Hepatic stellate cell (primary cell): ENCODE measurements around the gene MTHFD1.

Source experiments
- DNase-seq: peaks from one replicate; pipeline ENCODE4 v3.0.0; 2011; ENCODE audit warnings: low spot score

MTHFD1 gene

DNA sequence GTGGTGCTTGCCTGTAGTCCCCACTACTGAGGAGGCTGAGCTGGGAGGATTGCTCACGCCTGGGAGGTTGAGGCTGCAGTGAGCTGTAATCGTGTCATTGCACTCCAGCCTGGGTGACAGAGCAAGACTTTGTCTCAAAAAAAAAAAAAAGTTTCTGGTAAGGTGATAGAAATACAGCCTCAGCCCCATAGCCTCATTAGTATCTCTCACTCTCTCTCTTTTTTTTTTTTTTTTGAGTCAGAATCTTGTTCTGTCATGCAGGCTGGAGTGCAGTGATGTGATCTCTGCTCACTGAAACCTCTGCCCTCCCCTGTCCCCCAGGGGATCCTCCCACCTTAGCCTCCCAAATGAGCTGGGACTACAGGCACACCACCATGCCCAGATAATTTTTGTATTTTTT is 19.2 kb downstream of the MTHFD1 start:
- DNase-seq, result no peak

DNA sequence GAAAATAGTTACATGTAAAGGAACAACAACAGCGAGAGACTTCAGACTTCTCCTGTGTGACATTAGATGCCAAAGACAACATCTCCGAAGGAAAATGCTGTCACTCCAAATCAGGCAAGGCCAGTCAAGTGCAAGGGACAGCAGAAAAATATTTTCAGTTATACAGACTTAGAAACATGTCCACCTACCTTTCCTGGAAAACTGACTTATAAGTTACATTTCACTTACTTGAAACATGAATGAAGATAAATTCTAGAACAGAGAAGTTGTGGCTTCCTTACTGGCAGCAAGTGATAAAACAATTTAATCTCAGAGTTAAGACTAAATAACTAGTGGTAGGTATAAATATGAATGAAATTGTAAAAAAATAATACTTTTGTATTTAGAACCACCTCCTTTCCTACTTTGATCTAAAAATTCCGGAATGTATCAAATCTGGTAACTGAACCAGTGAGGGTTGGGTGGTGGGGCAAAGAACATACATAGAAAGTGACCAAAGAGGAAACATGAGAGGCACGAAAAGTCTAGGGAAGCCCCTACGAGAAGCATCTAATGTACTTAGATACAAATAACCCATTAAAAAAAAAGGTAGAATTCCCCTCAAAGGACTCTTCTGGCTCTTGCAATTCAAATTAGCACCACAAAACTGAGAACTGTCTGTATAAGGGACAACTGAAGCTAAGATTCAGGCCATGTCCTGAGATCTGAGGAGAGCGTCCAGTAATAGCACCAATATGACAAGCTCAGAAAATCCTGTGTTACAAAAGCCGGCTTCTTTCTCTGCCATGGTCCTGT is 21.2 kb downstream of the MTHFD1 start:
- DNase-seq, result no peak

DNA sequence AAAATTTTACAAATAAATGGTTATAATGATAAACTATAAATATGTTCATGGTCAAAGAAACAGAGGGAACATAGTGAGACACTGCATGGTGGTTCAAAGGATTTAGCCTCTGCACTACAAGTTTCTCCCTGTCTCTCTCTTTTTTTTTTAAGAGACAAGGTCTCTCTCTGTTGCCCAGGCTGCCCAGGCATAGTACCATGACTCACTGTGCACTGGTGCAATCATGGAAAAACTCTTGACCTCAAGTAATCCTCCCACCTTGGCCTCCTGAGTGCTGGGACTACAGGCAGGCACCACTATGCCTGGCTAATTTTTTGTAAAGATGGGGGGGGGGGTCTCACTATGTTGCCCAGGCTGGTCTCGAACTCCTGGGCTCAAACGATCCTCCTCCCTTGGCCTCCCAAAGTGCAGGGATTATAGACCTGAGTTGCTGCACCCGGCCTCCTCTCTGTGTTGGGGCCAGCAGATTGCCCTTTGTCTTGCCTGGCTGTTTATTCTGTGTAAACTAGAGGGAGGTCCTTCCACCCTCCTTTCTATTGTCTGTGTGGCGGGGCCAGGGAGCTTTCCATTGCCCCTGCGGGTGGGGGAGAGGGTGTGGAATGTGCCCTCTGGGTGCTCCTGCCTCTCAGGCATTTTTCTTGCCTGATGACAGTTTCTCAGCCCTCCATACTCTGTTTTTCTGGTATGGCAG is 22.1 kb downstream of the MTHFD1 start:
- no peak for DNase-seq

DNA sequence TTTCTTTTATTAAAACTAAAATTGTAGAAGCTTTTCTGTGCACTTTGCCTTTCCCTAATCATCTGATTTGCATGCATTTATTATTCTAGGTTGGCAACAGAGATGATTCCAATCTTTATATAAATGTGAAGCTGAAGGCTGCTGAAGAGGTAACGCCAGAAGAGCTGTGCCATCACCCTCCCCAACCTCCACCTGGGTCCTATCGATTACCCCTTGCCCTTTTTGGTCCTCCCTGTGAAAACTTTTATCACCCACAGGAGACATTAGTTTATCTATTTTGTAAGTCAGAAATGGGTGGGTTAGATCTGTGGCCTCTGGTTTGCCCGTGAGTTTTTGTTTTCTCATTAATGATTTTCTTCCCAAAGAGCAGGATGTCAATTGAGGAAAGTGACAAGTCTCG is 22.8 kb downstream of the MTHFD1 start:
- DNase-seq, result no peak

DNA sequence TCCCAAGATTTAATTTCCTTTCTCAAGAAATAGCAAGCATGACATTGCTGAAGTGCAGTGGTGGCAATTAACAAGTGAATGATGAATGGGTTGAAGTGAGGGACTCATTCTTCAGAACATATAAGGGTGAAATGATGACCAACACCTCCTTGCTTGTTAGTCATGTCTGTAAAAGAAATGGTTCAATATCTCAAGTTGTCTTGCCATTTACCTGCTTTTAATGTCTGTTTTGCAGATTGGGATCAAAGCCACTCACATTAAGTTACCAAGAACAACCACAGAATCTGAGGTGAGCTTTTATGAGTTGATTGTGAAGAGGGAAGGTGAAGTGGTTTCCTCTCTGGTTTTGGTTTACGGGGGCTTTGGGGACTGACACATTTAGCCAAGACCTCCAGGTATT is 24.1 kb downstream of the MTHFD1 start:
- no peak for DNase-seq

DNA sequence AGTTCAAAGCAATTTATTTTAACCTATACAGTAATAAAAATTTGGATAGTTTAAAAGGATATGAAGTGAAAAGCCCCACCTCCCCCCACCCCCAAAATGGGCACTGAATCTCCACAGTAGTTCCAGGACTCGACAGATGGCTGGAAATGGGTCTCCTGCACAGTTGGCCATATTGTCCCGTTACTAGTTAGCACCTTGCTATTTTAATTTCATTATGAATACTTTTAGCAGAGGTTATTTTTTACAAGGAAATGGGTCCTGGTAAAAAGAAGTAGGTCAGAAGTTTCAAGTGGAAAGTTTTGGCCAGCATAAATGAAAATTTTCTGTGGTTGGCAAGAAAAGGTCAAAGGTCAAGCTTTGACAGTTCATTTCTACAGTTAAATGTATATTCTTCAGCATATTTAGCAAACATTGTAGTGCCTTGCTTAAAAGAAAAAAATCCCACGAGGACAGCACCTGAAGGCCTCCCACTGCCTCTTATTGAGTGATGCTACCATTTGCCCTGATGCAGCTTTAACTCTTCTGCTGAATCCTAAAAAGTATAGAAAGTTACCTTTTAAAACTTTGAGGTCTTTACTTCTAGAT is 28.3 kb downstream of the MTHFD1 start:
- no peak for DNase-seq

DNA sequence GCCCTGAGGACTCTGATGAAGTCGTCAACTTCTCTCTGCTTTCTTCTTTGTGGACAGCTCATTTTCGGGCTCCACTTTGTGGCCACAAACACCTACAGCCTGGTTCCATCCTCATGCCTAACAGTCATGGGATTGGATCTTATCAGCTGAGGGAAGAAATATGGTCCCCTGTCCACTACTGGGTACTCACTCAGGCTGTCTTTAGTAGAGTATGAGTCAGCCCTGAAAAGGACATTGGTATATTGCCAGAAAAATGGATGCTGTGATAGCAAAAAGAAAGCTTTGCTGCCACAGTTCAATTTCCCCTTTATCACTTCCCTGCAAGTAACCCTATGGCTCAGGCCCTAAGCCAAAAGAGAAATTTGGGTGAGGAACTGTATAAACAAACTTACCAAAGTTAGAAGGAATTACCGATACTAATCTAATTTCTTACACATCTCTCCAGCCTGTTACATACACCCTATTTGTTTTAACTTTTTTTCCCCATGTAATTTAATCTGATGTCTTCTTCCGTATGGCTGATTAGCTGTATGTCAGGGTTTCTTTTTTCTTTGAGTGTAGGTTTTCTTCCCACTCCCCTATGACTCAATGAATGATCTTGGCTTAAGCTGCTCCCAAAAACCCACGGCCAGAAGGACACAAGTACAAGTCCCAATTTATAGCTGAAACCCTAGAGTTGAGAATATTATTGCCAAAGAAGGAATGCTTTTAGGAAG is 29.1 kb downstream of the MTHFD1 start:
- DNase-seq, result peak; percentile 40

DNA sequence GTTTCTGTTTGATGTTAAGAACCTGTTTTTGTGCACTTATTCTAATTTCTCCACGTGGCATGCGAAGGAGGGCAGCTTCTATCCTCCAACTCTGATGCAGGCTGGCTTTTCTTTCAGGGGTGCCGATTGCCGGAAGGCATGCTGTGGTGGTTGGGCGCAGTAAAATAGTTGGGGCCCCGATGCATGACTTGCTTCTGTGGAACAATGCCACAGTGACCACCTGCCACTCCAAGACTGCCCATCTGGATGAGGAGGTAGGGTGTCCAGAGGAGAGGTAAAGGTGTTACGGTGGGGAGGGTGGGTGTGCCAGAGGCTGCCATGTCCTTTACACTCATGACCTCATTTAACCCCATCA is 29.6 kb downstream of the MTHFD1 start:
- DNase-seq, result no peak

DNA sequence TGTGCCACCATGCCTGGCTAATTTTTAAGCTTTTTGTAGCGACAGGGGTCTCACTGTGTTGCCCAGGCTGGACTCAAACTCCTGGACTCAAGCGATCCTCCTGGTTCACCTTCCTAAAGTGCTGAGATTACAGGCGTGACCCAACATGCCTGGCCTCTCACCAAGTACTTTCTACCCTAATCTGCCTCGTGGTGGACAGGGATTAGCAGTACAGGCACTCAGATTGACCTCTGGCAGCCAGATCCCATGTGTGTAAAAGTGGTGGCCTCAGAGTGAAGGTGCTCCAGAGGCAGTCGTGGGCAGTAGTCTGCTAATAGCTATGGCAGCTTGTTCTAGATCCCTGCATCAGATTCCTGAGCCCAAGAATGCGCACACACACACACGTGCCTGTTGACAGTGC is 30.9 kb downstream of the MTHFD1 start:
- no peak for DNase-seq

DNA sequence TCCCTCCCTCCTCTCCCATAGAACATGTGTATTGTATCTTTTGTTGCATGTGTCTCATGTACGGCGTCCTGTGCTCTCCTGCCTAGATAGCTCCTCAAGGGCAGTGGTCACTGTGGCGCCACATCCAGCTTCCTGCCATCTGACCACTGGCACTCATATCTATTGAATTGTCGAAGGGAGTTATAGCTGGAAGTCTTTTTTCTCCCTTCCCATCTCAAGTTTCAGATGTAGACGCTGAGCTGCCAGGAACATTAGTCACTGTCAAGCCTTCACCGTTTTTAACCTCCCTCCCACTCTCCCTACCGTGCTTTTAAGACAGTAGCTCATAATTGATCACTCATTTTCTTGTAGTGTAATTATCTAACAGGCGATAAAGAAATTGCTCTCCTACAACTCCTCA is 33.0 kb downstream of the MTHFD1 start:
- DNase-seq, result peak; percentile 36

DNA sequence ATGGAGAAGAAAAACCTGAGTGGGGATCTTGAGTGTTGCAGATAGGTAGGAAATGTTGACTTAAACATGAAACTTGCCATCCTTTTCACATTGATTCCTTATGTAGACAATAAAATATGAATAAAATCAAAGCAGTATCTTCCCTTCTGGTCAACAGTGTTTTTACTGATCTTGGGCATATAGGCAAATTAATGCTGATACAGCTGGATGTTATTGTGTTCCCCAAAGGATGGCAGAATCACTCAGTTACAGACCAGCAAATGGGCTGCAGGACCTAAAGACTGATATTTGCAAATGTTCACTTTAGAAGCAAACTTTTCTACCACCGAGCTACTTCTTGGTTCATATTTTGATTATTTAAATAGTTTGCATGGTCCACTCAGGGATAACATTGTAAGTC is 33.9 kb downstream of the MTHFD1 start:
- DNase-seq, result no peak

DNA sequence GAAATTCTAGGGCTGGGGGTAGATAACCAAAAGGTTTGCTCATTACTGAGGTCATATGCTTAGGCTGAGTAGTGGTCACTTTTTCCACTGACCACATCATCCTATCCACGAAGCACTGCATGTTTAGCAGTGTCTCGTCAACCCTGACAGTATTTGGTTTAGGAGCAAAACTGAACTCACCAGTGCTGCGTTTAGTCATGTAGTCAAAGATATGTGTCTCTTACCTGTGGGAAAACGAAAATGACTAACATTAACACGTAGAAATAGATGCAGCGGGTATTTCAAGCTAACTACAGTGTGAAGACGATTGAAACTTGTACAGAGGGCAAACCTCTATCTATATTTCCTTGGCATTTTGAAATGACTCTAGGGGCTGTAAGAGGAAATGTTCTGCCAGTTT is 34.6 kb downstream of the MTHFD1 start:
- DNase-seq, result no peak

DNA sequence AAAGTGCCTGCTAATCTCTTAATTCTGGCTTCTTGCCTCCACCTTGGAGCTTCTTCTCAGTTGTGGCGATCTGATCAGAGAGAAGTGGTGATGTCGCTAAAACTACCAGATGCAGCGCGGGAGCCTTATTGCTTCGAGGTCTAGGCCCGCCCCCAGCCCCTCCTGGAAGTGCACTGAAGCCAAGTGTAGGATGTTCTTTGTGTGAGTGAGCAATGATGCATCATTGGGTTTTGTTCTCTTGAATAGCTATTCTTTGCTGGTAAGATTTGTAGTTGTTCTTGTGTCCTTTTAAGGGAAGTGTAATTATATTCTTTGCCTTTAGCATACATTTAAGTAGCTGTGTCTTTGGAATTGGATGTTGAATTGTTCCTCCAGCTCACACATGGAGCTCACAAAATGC is 35.8 kb downstream of the MTHFD1 start:
- DNase-seq, result no peak

DNA sequence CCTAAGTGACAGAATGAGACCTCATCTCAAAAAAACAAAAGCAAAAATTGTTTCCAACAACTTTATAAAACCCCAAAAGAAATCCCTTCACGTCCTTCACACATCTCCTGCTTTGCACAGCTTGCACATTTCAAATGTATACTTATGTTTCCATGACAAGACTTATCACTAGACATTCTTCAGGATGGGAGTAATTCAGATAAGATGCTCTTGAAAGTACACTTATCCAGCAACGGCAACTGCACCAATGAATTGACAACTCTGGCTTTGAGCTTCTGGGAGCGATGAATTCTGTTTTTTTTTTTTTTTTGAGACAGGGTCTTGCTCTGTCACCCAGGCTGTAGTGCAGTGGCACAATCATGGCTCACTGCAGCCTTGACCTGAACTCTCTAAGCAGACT is 46.4 kb downstream of the MTHFD1 start:
- DNase-seq, result no peak

DNA sequence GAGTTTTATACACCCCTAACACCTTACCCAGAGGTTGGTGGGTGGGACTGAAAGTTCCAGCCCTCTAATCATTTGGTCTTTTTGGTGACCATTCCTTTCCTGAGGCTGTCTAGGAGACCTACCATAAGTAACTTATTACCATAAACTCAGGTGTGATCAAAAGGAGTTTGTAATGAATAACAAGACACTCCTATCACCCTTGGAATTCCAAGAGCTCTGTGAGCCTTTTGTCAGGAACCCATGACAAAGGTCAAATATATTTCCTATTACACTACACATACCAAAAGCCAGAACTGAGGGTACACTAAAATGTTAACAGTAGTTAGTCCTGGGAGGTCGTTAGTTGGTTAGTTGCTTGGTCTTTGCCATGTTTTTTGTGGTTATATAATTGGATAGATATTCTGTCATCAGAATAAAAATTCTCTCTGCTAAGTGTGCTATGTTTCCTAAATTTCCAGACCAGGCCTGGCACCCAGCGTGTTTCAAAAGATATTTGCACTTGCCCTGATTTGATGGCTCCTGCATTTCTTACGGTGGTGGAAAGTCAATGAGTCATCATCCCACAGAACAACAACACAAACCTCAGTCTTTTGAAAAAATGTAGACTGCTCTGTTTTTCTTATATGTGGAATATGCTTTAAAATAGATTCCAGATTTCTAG is 50.2 kb downstream of the MTHFD1 start:
- peak; percentile 80 for DNase-seq

DNA sequence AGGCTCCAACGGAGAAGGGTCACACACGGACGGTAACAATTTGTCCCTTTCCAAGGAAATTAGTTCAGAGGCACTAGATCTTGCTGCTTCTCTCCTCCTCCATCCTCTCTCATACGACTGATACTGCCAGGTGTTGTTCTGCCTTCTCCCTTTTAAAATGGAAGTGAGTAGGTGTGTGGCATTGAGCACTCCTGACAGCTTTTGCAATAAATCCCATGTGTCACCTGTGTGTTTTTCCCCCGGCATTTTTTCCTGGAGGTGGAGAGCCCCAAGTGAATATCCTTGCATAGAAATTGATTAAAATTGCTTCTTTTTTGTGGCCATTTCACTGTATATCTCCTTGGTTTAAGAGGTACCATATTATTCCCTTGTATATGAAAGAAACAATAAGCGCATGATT is 51.0 kb downstream of the MTHFD1 start:
- DNase-seq, result no peak

DNA sequence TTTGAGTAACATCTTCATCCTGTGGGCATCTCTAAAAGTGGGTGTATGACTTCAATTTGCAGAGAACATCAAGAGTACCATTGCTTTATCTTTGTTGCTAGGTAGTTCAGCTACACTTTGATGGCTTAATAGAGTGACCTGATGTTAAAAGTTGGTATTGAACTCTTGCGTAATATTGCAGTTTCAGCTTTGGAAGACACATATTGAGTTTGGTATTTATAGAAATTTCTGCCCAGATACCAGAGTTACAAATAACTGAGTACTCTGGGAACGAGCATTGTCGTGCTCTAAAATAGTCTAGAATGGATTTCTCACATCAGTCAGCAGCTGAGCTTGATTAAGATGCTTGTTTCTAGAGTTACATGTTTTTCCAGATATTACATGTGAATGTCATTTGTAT is 52.3 kb downstream of the MTHFD1 start:
- DNase-seq, result no peak

DNA sequence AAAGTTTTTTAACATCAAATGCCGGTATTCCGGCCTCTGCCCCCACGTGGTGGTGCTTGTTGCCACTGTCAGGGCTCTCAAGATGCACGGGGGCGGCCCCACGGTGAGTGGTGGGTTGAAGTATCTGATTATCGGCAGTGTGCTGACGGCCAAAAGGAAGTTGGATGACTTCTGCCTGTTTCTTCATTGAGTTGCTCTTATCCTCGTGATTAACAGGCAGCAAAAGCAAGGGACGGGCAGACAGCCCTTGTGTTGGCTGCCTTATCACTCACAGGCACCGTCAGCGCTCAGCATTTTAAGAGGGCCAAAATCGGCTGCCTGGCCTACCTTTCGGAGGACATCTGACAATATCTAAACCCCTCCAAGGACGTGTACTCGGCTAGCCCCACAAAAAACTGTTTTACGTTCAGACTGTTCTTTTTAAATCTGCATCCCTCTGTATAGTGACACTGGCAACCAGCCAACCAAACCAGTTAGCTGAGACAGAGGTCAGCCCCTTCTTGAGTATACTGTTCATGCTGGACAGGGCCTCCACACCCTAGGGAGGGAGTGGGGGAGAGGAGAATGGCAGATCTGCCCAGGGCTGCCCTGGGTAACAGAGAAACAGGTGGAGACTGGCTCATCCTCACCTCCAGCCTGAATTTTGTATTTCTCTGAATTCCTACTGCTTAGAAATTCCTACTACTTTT is 54.3 kb downstream of the MTHFD1 start:
- no peak for DNase-seq

DNA sequence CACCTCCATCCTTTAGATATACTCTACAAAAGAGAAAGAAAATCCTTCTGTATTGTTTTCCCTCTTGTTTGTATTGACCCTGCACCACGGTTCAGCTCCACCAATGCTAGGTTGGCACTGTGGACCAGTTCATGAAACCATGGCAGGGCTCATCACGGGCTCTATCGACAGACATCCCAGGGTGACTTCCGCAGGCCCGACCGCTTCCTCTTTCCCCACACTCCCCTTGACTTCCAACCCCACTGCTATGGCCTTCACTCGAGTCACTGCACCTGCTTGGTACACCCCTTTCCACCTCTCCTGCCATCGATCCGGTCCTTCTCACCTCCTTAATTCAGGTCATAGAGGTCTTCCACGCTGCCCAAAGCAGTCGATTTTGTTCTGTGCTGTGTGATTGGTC is 56.0 kb downstream of the MTHFD1 start:
- DNase-seq, result no peak

DNA sequence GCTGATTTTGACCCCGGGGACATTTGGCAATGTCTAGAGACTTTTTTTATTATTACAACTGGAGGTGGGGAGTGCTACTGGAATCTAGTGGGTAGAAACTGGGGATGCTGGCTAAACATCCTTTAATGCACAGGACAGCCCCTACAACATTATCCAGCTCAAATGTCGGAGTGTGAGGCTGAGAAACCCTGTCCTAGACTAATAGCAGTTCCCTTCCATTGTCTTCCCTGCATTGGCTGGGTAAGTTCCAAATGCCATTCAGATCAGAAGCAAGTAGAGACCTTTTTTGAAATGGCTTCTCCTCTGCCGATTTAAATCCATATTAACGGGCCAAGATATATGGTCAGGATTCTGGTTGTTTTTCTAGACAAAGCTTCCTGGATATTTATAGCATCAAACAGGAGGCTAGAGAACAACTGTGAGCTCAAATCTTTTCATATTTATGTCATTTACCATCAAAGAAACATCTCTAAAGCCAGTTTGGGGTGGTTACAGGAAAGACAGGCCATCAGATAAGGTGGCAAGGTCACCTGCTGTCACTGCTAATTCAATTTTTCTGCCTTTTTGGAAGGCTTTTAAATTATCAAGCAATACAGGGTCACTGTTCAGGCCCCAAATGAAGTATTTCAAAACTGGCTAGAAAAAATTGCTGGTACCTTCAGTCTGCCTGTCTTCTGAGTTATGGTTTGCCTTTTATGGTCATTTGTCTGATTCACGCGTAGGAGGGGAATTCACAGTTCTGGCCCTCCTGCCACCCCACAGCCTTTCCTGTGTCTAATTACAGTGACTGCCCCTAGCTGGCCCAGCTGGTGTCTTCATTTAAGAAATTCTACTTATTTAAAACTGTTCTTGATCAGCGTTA is 57.1 kb downstream of the MTHFD1 start:
- DNase-seq, result peak; percentile 42
